Measurements from ENCODE around the gene PTPRE. TPM values are rescaled to one million over a fixed set of nuclear protein-coding genes. Genes with fewer than 3 reads are reported as not detected.

PTPRE gene
- total and polyA plus RNA-seq, 7 donors, result 0.48 to 4.5 (median 2.7) TPM

- no peak overlapping the region for H3K27ac ChIP-seq
- H3K27me3 ChIP-seq (ENCODE audit: insufficient read depth in 3 of 3, low read length in 2 of 3), result peaks cover 0 to 3% (median 0%) of the 10 kb centered on the region in 3 donors
- WGBS, 3 donors, result 64 to 69% (median 65%) methylated on average over 19 of the region's 19 CpGs
- no peak for TF ChIP-seq CTCF (IDR thresholded peaks at IDR 0.05)
- H3K4me1 ChIP-seq, result no peaks in the 10 kb centered on the region
- ATAC-seq (peak in 1 of 4 donors; percentile 30), DNase-seq (no peak)
- H3K4me3 ChIP-seq, result no peak overlapping the region
- H3K9me3 ChIP-seq, result peaks cover 8% of the 10 kb centered on the region
- no peaks in the 10 kb centered on the region for H3K36me3 ChIP-seq (ENCODE audit: insufficient read depth in 1 of 2, low read depth in 1 of 2)
- intact Hi-C loops (cut with DNase I), result no loop called here
These were observed 76.6 kb downstream of the PTPRE start for GRCh38 chr10:127983344-127984100.

- Histone ChIP-seq H3K4me1 (peaks cover 7% of the 10 kb centered on the region), H3K36me3 (ENCODE audit: insufficient read depth in 1 of 2, low read depth in 1 of 2) (no peaks in the 10 kb centered on the region), H3K27ac (no peak overlapping the region), H3K9me3 (peaks cover 6% of the 10 kb centered on the region), H3K4me3 (no peak overlapping the region), H3K27me3 (ENCODE audit: insufficient read depth in 3 of 3, low read length in 2 of 3) (peaks cover 0 to 7% (median 3%) of the 10 kb centered on the region in 3 donors)
- intact Hi-C loops (cut with DNase I), result no loop called here
- 86 to 89% (median 88%) methylated on average over 6 of the region's 6 CpGs for WGBS, 3 donors
- DNase-seq, result no peak
- no peak for ATAC-seq
- no peak for TF ChIP-seq CTCF (IDR thresholded peaks at IDR 0.05)
These were observed 78.0 kb downstream of the PTPRE start for GRCh38 chr10:127984945-127985344.

GRCh38 chr10:127986531-127987466, 79.9 kb downstream of the PTPRE start:
- Histone ChIP-seq H3K27ac (no peak overlapping the region), H3K36me3 (ENCODE audit: insufficient read depth in 1 of 2, low read depth in 1 of 2) (no peaks in the 10 kb centered on the region), H3K4me3 (no peak overlapping the region), H3K9me3 (no peaks in the 10 kb centered on the region), H3K4me1 (peaks cover 7% of the 10 kb centered on the region), H3K27me3 (ENCODE audit: insufficient read depth in 3 of 3, low read length in 2 of 3) (peaks cover 0 to 10% (median 3%) of the 10 kb centered on the region in 3 donors)
- intact Hi-C loops (cut with DNase I), result no loop called here
- ATAC-seq (no peak), DNase-seq (no peak)
- TF ChIP-seq CTCF (IDR thresholded peaks at IDR 0.05), result no peak
- WGBS, 3 donors, result 57 to 59% (median 57%) methylated on average over 14 of the region's 14 CpGs

- no peak overlapping the region for H3K27ac ChIP-seq
- H3K9me3 ChIP-seq, result no peaks in the 10 kb centered on the region
- ATAC-seq, result no peak
- no peak overlapping the region for H3K4me3 ChIP-seq
- intact Hi-C loops (cut with DNase I), result no loop called here
- no peaks in the 10 kb centered on the region for H3K36me3 ChIP-seq (ENCODE audit: insufficient read depth in 1 of 2, low read depth in 1 of 2)
- DNase-seq, result no peak
- H3K4me1 ChIP-seq, result peaks cover 7% of the 10 kb centered on the region
- no peak for TF ChIP-seq CTCF (IDR thresholded peaks at IDR 0.05)
- H3K27me3 ChIP-seq (ENCODE audit: insufficient read depth in 3 of 3, low read length in 2 of 3), result peaks cover 0 to 10% (median 3%) of the 10 kb centered on the region in 3 donors
- 77 to 84% (median 78%) methylated on average over 14 of the region's 14 CpGs for WGBS, 3 donors
These were observed 80.8 kb downstream of the PTPRE start for GRCh38 chr10:127987467-127988380.
